K562 (cell line): ENCODE measurements around the gene CHEK2. TPM values are rescaled to one million over a fixed set of nuclear protein-coding genes. Genes with fewer than 3 reads are reported as not detected.

Experiments
- MXD1 ChIP-seq: fragments of 250-450 bp; sonication (Bioruptor Pico); IDR thresholded peaks from 2 replicates; pipeline ENCODE4 v1.8.0; 2021; ENCODE audit warnings: borderline replicate concordance, mild to moderate bottlenecking, moderate library complexity; ENCODE audit not compliant: poor library complexity, severe bottlenecking
- NEUROD1 ChIP-seq: fragments of 150-350 bp; IDR thresholded peaks from 2 replicates; pipeline ENCODE4 v1.6.1; 2014; ENCODE audit warnings: borderline replicate concordance, low read length, low read depth; ENCODE audit not compliant: partially characterized antibody
- RBFOX2 ChIP-seq: fragments of 200-400 bp; formaldehyde crosslinking; IDR thresholded peaks from 2 replicates; pipeline ENCODE4 v1.6.1; 2017; ENCODE audit warnings: low read depth, mild to moderate bottlenecking, low read length, moderate library complexity
- RREB1 ChIP-seq: fragments of 250-450 bp; sonication (Bioruptor Pico); IDR thresholded peaks from 2 replicates; pipeline ENCODE4 v1.4.0; 2020
- SLC30A9 ChIP-seq: fragments of 250-450 bp; sonication (Bioruptor Pico); IDR thresholded peaks from 2 replicates; pipeline ENCODE4 v1.8.0; 2022; ENCODE audit warnings: mild to moderate bottlenecking, moderate library complexity
- ZBTB40 ChIP-seq, 2 experiments: fragments of 450-650 bp in 1 of 2; sonication (generic) in 1 of 2; formaldehyde crosslinking in 1 of 2; IDR thresholded peaks; 2 replicates each; pipeline versions ENCODE4 v1.7.1 to v1.9.0; 2016 to 2022; ENCODE audit warnings: inconsistent platforms in 1 of 2, mild to moderate bottlenecking in 1 of 2, missing genetic modification reagents in 1 of 2
- polyA plus RNA-seq, 8 experiments: library from polyadenylated mRNA; depleted of rRNA in 4 of 8; stranded (reverse) in 5 of 8; unstranded in 3 of 8; fragments of >200 nt; fragmentation: Nextera tagmentation in 2 of 8; fragmentation: Illumina TruSeq in 1 of 8; extraction: Ambion mirVana in 2 of 8; extraction: Trizol in 1 of 8; gene quantifications; 2 replicates each; pipeline versions ENCODE4 v1.2.1 to v1.2.3, GENCODE V29; 2011 to 2014; ENCODE audit warnings: inconsistent platforms in 1 of 8, missing spikeins in 1 of 8
- total RNA-seq, 7 experiments: library from RNA; depleted of rRNA in 6 of 7; stranded (reverse); fragments of >200 nt in 6 of 7; fragmentation: Illumina TruSeq in 2 of 7; extraction: Trizol in 2 of 7; gene quantifications; 2 replicates each; pipeline versions ENCODE4 v1.2.1 to v1.2.3, GENCODE V29; 2011 to 2021; ENCODE audit warnings: low replicate concordance in 1 of 7
- TF ChIP-seq, protein P1 (sequence below): fragments of 450-650 bp; IDR thresholded peaks from 2 replicates; pipeline ENCODE4 v1.6.1; 2016; ENCODE audit warnings: mild to moderate bottlenecking

The CHEK2 gene
- total and polyA plus RNA-seq, 9 of the 15 experiments (the other 6 are each of a cell fraction or from before 2014, with no cell fraction given) = 28.7 to 102 (median 58.0) TPM

- peak; percentile 88 for TF ChIP-seq ZBTB40 (IDR thresholded peaks at IDR 0.05)
- TF ChIP-seq ZBTB40 (CRISPR knock-in tag; IDR thresholded peaks at IDR 0.05) = no peak
- TF ChIP-seq MXD1 (CRISPR knock-in tag) = no peak
- no peak for TF ChIP-seq RREB1 (CRISPR knock-in tag)
- TF ChIP-seq, protein P1, sequence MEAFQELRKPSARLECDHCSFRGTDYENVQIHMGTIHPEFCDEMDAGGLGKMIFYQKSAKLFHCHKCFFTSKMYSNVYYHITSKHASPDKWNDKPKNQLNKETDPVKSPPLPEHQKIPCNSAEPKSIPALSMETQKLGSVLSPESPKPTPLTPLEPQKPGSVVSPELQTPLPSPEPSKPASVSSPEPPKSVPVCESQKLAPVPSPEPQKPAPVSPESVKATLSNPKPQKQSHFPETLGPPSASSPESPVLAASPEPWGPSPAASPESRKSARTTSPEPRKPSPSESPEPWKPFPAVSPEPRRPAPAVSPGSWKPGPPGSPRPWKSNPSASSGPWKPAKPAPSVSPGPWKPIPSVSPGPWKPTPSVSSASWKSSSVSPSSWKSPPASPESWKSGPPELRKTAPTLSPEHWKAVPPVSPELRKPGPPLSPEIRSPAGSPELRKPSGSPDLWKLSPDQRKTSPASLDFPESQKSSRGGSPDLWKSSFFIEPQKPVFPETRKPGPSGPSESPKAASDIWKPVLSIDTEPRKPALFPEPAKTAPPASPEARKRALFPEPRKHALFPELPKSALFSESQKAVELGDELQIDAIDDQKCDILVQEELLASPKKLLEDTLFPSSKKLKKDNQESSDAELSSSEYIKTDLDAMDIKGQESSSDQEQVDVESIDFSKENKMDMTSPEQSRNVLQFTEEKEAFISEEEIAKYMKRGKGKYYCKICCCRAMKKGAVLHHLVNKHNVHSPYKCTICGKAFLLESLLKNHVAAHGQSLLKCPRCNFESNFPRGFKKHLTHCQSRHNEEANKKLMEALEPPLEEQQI = no peak
- peak; percentile 80 for TF ChIP-seq NEUROD1
- no peak for TF ChIP-seq SLC30A9 (CRISPR knock-in tag)
- TF ChIP-seq RBFOX2 = peak; percentile 80
These were observed at the start of gene CHEK2, which contains the start of gene HSCB (continued) for GRCh38 chr22:28741785-28742561.
